ENCODE measurements around the gene CELA2A. TPM values are rescaled to one million over a fixed set of nuclear protein-coding genes. Genes with fewer than 3 reads are reported as not detected.
A peak's percentile ranks its signal among the peaks of the same experiment; 100 is the strongest.

CELA2A gene
- total RNA-seq (2014; rRNA removed; shearing (Covaris generic)), result not detected in 2 replicates
- polyA plus RNA-seq (2015; cell fraction: cytosol; rRNA removed), result not detected in 2 replicates
- polyA plus RNA-seq (2015; cell fraction: nucleus; rRNA removed), result not detected in 2 replicates

DNA sequence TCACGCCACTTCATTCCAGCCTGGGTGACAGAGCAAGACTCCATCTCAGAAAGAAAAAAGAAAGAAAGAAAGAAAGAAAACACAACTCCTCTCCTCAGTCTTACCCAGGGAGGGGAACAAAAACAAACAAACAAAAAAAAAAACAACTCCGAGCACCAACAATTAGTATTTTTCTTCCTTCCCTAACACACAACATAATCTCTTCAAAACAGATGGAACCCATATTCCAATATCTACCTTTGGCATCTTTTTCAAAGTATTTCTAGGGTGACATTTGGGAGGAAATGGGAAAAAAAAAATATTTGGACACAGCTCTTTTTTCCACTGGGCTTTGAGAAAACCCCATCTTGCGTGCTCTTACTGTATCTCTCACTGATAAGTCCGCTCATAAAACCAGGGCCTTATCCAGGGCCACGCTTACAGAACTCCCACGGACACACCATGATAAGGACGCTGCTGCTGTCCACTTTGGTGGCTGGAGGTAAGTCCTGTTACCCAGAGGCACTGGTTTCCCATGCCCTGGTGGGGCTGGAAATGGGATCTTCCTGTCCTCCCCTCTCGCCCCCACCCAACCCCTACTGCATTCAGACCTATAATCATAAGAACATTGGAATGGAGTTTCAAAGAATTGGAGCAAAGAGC, at the start of gene CELA2A:
CELA2A (plus strand) TSS at position 420 of the 642 bp plus-strand sequence; CDS start at position 442, 22 bp downstream.
- no peak for DNase-seq (ENCODE audit: low read depth)

DNA sequence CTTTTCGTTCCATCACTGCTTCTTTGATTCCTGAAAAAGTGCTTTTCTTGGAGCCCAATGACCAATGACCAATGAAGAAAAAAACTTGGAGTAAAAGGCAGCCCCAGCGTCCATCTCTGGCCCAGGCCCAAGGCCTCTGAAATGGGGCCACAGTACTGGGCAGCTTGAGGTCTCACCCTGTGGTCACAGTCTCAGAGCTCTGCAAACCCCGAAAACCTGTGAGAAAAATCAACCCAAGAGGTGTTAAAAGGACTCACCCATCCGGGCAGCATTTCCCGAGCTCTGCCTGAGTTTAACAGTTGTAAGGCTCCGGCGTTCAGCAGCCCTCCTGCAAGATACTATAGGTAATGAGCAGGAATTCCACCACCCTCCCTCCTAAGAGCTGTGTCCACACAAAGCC, 49.0 kb upstream of the CELA2A start:
- no peak for DNase-seq (ENCODE audit: low read depth)

DNA sequence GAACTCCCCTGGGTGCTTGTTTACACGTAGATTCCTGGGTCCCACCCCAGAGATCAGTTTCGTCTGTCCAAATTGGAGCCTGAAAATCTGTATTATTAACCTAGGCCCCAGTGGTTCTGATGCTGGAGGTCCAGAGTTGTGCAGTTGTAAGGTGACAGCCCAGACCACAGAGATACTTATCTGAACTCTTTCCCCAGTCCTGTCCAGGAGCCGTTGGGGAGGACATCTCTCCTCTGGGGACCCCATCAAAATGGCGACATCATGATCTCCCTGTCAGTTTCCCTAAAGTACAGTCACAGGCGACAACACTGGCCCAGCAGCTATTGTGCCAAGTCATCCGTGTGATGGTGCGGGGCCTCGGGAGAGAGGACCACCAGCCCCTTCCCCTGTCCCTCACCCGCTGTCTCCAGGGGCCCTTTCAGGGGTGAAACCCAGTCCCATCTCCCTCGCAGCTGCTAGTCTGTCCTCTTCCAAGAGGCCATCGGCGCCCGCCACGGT, 47.6 kb upstream of the CELA2A start:
- DNase-seq (ENCODE audit: low read depth), result no peak

DNA sequence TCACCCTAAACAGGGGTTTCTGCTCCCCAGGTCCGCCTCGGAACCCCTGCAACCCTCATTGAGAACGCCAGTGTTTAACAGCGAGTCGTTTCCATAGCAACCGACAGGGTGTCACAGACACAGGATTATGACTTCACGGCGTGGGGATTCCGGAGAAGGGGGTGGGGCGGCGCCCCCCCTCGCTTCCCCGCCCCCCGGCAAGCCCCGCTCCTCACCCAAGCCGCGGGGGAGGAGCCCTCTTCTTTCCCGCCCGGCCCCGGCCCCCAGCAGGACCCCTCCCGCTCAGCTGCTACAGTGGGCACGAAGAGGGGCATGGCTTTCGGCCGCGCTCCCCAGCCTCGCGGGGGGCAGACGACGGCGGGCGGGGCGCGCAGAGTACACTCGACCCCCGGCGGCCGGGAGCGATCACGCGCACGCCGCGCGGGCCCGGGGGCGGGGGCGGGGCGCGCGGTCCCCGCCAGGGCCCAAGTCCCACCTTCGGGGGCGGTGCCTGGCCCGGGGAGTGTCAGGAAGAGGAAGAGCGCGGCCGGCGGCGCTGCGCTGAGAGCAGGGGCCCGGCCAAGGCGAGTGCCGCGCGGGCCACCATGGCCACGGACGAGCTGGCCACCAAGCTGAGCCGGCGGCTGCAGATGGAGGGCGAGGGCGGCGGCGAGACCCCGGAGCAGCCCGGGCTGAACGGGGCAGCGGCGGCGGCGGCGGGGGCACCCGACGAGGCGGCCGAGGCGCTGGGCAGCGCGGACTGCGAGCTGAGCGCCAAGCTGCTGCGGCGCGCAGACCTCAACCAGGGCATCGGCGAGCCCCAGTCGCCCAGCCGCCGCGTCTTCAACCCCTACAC, 46.9 kb upstream of the CELA2A start, which contains the start of gene EFHD2:
EFHD2 (plus strand) TSS at position 501 of the 835 bp plus-strand sequence; CDS start at position 585, 84 bp downstream.
- DNase-seq (ENCODE audit: low read depth), result peak; percentile 56

DNA sequence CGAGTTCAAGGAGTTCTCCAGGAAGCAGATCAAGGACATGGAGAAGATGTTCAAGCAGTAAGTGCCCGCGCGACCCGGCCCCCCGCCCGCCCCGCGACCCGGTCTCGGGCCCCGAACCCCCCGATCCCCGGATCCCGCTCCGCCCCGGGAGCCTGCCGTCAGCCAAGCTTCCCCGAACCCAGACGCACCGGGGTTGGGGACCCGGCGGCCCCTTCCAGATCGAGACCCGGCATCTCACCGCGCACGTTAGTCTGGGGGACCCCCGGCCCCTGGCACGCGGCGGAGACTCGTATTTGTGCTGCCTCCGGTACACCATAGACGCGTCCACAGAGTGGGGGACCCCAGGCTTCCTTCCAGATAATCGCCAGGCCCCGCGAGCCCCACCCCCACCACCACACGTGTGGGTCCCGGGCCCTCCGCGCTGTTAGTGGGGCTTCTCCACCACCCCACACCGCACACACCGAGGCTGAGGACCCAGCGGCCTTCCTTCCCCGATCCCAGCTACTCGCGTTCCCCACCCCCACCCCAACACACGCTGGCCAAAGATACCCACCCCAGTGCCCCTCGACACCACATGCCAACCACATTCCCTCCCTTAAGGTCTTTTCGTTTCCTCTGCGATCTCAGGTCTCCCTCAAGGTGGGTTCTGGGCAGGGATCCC, 46.2 kb upstream of the CELA2A start:
- DNase-seq (ENCODE audit: low read depth), result no peak

DNA sequence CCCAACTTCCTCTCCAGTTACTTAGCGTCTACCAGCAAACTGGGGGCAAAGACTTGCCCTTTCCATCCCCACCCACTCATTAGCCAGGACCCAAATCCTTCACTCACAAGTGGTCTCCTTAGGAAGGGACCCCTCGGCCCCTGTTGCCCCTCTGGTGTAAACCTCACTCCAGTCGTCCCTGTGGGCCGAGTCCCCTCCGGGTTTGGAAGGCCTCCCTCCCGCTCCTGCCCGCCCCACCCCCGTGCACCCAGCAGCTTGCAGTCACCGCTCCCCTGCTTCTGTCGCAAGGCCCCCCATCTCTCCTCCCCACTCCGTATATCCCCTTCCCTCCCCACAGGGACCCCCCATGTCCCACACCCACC, 45.7 kb upstream of the CELA2A start:
- DNase-seq (ENCODE audit: low read depth), result no peak

DNA sequence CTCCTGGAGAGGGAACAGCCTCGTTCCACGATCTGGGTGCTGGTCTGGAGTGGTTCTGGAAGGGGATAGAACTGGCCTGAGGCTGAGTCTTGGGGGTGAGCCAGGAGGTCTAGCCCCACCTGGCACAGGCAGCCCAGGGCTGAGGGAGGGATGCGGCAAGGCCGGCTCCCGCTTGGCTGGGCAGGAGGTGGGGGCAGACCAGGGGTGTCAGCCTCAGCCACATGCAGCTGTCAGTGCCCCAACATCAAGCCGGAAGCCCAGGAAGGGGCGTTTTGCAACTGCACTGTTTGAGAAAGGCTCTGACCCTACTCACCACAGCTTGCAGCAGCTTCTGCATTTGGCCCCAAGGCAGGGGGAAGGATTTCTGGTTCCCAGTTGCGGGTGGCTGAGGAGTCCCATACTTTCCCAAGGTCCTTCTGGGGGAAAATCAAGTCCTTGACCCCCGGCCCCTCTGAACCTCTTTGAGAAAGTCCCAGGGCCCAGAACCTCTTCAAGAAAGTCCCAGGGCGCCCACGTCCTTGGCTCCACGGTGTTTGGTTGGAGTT, 44.9 kb upstream of the CELA2A start:
- no peak for DNase-seq (ENCODE audit: low read depth)

DNA sequence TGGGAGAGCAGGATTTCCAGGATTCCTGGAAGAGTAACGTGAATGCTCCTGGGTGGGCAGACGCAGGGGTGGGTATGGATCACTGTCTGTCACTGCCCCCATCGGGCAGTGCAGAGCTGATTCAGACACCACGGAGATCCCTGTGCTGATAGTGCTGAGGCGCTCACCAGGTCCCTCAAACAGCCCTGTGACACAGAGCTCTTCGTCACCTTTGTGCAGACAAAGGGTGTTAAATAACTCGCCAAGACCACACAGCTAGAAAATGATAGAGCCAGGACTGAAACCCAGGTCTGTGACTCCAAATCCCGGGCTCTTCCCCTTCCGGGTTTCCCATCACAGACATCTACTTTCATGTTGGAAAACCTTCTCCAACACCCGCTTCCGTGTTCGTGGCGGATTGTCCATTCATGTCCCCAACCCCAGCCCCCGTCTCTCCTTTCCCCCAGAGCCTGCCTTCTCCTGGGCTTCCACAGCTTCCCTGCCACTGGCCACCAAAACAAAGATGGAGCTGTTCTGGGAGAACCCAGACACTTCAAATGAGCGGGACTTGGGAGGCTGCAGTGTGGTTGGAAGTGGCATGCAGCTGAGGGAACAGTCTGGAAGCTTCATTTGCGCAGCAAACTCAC, 44.2 kb upstream of the CELA2A start:
- no peak for DNase-seq (ENCODE audit: low read depth)

DNA sequence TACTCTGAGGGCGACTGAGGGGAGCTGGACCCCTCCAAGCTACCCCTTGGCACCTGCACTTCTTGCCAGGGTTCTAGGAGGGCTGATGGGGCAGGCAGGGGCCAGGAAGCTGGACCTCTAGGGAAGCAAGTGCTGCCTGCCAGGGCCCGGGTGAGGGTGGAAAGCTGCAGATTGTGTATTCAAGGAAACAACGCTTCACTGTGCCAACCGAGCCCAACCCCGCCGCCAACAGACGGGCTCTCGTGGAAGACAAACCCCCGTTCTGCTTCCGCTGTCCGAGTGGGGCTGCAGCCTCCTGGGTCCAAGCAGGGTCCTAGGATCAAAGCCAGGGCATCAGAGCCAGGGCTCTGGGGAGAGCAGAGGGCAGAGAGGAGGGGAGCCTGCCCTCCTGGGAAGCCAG, 43.7 kb upstream of the CELA2A start:
- DNase-seq (ENCODE audit: low read depth), result no peak

DNA sequence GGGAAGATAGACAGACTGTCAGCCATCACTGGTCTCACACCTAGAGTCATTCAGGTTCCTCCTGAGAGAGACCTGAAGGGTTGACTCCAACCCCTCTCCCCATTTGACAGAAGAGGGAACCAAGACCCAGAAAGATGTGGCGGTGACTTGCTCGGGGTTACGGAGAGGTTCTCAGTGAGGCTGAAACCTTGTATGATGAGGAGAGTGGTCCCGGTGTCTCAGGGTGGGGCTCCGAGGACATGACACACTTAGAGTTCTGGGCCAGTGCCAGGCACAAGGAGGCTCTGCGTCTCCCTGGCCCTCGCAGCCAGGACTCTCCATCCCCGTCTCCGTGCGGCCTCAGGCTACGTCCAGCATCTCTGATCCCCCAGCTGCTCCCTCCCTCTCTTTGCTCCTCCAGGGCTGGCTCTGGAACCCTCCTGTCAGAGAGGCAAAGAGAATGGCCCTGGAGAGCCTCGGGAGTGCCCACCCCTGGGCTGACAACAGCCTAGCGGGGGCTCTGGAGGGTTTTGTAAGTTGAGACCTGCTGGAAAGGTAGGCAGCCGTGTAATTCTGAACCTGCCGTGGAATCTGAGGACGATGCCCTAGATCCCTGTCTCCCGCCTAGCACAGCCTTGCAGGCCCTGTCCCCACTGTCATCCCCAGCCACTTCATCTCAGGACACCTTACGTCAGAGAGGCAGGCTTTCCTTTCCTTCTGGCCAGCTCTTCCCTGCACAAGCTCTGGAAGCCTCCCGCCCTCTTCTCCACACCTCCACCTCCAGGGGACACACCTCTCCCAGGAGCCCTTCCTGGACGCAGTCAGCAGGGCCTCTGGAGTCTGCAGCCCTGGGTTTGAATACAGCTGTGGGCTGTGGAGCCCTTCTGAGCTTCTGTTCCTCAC, 42.7 kb upstream of the CELA2A start:
- DNase-seq (ENCODE audit: low read depth), result no peak

DNA sequence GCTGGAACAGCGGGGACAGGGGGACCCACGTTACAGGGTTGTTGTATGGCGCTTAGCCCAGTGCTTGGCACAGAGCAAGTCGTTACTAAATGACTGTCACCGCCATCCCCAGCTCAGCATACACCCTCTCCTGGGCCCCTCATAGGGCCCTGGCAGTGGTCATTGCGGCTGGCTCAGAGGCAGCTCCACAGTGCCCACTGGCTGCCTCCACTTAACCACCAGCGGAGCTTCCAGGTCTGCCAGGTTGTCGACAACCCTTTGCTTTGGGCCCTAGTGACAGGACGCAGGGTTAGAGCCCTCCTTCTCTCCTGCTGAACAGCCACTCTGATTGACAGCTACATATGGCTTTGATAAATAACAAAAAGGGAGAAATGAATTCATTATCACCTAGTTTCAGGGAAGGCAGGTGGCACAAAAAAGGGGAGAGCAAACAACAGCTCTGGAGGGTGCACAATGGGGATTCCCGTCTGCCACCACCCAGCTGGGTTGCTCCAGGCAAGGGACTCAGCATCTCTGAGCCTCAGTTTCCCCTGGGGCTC, 42.0 kb upstream of the CELA2A start:
- DNase-seq (ENCODE audit: low read depth), result no peak

DNA sequence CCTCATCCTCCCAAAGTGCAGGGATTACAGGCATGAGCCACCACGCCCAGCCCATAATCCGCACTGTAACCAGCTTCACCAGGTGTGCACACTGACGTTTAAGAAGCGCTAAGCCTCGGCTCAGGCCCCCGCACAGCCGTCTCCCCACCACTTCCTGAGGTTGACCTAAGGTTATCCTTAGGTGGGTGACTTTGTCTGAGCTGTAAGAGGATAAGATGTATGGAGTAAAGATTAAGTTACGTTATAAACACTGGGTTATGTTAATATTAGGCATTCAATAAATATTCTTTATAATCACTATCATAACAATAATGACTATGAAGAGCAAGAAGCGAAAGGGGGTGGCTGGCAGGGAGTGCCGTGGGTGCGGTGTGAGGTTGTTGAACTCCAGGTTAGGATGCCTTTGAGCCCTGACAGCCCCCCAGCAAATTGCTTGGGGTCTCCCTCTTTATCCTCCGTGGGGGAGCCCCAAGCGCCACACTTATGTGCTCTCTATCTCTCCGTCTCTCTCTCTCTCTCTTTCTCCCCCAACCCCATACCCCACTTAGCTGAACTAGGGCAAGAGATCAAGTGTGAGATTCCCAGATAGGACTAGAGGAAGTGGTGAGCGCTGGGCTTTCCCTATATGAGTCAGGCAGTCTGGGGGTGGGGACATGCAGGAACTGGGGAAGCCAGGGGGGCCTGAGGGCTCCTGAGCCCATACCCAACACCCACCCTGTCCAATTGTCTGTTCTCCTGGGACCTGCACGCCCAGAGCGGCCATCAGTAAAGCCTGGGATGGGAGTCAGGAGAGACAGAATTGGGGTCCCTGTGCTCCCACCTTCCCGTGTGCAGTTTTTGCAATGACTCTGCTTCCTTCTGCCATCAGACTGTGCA, 39.2 kb upstream of the CELA2A start:
- peak; percentile 93 for DNase-seq (ENCODE audit: low read depth)

DNA sequence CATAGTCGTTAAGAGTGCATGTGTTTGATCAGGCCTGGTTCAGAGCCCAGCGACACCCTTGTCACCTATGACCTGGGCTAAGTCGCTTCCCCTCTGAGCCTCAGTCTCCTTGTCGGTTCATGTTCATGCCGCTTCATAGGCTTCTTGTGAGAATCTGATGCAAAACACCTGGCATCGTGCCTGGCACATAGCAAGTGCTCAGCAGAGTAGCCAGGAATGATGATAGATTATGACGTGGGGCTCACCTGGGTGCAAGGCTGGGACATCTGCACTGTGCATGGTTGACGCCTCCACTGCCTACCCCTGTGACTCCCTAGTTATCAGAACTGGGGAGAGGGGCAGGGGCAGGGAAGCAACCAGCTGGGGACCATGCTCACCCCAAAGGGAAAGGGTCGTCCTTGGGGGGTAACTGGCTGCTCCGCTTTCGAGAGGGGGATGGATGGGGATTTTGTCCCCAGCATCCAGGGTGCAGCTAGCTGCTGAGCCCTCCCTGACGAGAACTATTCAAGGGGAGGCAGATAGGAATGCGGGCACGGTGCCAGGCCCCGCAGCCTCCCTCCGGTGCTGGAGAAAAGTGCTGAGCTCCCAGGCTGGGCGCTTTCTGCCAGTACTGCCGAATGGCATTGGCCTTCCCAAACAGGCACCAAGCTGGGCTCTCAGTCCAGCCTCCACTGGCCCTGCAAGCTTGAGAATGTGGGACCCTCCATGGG, 37.6 kb upstream of the CELA2A start:
- no peak for DNase-seq (ENCODE audit: low read depth)

DNA sequence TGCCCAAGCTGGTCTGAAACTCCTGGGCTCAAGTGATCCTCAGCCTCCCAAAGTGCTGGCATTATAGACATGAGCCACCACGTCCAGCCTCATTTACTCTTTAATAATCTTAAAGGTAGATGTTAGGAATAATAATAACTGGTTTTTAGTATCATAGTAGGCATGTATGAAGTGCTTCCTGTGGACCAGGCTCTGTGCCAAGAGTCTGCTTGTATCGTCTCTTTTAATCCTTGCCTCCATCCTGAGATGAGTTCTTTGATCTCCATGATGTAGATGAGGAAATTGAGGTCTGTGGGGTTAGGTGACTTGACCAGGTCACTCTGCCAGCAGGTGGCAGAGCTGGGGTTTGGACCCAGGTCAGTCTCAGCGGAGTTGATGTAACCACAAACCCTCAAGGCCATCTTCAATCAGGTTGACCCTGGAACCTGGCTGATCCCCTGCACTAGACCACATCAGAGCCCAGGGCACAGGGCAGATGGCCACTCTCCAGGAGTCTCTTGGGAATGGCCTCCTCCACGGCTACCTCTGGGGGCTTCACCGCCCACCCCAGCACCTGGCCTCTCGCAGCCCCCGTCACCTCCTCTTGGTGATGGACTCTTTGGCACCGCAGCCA, 35.6 kb upstream of the CELA2A start:
- DNase-seq (ENCODE audit: low read depth), result no peak

DNA sequence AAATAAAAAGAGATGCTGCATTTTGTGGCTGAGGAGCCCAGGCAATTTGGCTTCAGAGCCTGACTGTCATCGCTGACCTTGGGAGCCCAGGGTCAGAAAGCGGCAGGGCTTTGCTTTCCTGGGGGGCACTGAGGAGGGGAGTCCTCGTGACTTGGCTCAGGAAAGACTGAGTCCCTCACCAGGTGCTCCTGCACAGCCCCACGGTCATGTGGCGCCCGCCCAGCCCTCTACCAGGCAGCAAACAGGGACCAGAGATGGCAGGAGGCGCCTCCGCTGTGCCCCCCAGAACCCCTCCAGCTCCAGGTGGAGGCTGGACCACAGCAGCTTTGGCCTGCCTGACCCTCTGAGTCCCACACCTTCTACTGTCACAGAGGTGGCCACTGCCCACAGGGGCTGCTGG, 33.7 kb upstream of the CELA2A start:
- DNase-seq (ENCODE audit: low read depth), result no peak

DNA sequence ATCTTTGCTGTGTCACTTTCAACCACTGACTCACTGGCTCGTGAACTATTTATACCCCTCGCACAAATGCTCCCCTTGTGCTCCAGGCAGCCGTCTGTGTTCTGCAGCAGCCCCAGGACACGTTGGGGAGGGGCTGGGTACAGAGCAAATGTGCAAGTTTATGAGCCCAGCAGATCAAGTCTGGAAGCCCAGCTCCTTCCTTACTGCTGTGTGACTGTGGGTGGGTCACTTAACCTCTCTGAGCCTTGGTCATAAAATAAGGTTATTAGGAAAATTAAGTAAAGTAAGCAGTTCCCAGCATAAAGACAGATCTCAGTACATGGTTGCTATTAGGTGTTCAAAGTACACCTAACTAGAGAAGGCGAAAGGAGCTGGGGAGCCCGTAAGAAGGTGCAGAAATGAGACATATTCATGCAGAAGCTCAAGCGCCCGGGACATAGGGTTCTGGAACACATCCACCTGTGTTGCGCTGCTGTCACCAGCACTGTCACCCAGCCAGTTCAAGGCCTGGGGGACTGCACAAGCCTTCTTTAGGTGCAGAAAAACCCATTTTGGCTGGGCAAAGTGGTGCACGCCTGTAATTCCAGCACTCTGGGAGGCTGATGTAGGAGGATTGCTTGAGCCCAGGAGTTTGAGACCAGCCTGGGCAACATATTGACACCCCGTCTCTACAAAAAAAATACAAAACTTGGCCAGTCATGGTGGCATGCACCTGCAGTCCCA, 33.0 kb upstream of the CELA2A start:
- DNase-seq (ENCODE audit: low read depth), result no peak

DNA sequence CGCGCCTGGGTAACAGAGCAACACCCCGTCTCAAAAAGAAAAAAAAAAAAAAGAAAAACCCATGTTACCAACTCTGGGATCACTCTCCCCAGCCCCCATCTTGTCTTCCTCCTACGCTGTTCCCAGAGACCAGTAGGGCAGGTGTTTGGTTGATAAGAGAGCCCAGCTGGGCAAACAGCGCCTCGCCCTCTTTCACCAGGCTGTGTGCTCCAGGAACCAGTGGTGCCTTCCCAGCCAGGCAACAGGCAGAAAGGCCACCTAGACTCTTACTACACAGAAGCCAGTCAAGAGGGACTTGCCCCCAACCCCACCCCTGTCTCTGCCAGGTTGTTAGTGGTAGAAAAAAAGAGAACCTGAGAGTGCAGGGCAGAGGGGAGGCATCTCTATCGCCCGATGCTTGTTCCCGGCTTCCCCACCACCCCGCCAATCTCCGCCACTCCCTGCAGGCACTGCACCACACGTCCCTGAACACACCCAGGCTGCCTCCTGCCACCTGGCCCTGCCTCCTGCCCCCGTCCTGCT, 32.3 kb upstream of the CELA2A start:
- DNase-seq (ENCODE audit: low read depth), result no peak

All from HT1080 (cell line).